GM19023 (cell line): ENCODE data around the gene CPLX1.

ENCODE experiments used
- ATAC-seq: cut with Tn5 transposase; IDR thresholded peaks from one replicate; pipeline ENCODE4 v1.9.1; 2021; ENCODE audit warnings: mild to moderate bottlenecking, moderate library complexity; ENCODE audit not compliant: unreplicated experiment

Gene CPLX1

DNA sequence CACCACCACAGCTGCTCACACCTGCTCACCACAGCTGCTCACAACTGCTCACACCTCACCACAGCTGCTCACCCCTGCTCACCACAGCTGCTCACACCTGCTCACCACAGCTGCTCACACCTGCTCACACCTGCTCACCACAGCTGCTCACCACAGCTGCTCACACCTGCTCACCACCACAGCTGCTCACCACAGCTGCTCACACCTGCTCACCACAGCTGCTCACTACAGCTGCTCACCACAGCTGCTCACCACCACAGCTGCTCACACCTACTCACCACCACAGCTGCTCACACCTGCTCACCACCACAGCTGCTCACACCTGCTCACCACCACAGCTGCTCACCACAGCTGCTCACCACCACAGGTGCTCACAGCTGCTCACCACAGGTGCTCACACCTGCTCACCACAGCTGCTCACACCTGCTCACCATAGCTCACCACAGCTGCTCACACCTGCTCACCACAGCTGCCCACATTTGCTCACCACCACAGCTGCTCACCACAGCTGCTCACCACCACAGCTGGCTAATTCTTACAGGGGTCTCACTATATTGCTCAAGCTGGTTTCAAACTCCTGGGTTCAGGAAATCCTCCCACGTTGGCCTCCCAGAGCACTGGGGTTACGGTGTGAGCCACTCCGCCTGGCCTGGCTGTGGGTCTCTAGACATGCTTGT, 30.4 kb upstream of the CPLX1 start:
- ATAC-seq: no peak

DNA sequence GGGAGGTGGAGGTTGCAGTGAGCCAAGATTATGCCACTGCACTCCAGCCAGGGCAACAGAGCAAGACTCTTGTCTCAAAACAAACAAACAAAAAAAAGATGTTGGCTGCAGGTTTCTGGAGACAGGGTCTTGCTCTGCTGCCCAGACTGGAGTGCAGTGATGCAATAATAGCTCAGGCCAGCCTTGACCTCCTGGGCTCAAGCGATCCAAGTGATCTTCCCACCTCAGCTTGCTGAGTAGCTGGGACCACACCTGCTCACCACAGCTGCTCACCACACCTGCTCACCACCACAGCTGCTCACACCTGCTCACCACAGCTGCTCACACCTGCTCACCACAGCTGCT, 29.9 kb upstream of the CPLX1 start:
- ATAC-seq: no peak

- no peak for ATAC-seq
Observed at GRCh38 chr4:854356-854755, 28.4 kb upstream of the CPLX1 start.

DNA sequence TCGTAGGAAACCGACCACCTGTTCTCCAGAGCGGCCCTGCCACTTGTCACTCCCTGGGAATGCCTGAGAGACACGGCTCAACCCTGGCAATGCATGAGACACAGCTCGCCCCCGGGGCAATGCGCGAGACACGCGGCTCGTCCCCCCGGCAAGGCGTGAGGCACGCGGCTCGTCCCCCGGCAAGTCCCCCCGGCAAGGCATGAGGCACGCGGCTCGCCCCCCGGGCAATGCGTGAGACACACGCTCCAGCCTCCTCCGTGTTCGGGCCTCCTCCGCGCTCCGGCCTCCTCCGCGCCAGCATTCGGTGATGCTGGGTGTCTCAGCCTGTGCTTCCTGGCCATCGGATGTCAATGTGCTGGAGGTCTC, 27.5 kb upstream of the CPLX1 start:
- no peak for ATAC-seq

DNA sequence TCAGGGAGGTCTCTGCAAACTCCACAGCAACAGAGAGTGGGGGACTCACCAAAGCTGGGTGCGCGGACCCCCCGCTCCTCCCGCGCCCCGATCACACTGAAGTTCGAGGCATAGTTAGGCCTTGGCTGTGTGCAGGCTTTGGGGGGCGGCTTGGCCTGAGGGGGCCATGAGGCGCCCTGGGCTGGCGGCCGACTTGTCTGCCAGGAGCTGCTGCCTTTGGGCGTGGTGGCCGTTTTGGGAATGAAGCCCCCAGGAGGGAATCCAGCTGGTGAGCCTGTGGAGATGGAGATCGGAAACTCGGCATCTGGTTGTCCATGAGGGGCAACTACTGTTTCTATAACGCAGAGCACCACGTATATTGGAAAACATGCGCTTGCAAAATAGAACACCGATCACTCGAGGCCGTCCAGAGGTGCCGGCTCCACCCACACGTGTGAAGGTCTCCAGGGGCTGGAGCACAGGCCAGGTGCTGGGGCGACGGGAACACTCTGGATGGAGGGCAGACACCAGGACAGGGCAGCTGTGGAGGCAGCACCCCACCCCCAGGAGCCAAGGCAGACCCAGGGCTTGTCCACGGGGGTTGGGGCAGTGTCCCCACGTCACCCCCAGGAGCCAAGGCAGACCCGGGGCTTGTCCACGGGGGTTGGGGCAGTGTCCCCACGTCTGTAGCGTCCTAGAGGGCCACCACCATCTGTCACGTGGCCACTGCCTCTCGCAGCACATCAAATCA, 25.9 kb upstream of the CPLX1 start:
- no peak for ATAC-seq

DNA sequence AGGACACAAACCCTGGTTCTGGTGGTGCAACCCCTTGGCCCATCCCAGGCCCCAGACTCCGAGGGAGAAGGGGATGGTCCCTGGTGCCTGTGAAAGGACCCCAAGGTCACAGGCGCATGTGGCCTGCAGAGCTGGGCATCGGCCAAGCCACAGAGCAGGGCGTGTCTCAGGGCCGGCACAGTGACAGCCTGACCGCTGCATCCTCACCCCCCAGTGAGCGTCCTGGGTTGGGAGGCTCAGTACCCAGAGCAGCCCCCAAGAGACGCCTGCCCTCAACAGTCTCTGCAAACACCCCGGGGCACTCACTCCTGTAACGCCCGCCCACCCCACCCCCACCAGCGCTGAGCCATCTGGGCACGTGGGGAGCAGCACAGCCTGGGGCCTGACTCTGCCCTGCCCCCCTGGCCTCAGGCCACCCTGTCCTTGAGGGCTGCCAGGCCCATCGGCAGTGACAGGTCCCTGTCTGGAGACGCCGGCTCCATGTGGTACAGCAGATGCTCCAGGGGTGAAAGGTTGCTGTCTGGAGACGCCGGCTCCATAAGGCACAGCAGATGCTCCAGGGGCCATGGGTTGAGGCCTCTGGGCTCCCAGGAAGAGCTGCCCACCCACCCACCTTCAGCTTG, 24.5 kb upstream of the CPLX1 start:
- no peak for ATAC-seq

- ATAC-seq: no peak
Observed at GRCh38 chr4:849478-850175, 23.7 kb upstream of the CPLX1 start.

DNA sequence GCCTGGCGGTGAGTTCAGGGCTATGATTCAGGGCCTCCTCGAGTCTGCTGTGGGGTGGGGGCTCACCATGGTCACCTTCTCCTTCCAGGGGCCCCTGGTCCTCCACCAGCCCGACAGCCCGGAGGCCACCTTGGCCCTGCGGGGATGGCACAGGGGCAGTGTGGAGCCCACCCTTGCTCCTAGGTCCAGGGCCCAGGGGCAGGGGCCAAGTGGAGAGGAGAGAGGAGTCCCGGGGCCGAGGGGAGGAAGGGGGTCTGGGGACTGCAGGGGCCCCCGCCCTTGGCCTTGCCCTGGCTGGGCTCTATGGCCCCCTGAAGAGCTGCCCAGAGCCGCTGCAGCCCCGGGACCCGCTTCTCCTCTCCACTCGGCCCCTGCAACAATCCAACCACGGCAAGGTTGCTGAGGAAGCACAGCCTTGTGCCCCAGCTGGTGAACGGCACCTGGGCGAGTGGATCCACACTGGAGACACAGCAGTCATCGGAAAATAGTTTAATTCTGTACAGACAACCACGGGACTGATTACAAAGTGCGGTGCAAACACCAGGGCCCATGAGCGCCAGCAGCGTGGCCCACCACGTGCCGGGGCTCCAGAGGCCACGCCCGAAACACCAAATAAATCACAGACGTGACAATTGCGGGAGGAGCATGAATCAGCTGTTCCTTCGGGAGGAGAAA, 23.0 kb upstream of the CPLX1 start:
- no peak for ATAC-seq

DNA sequence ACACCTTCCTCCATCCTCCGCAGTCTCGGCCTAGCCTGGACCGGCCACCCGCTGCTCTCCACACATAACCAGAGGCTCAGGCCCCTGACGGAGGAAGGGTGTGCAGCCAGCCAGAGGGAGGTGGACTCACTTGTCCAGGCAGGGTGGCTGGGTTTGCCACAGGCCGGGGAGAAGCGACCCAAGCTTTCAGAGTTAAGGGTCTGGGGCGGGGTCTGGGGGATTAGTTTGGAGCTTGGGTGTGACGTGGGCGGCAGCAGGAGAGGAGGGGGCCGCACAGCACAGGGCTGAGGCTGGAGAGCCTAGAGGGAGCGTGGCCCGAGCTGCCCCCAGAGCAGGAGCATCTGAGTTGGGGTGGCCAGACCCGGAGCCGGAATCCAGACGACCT, 22.4 kb upstream of the CPLX1 start:
- ATAC-seq: no peak

DNA sequence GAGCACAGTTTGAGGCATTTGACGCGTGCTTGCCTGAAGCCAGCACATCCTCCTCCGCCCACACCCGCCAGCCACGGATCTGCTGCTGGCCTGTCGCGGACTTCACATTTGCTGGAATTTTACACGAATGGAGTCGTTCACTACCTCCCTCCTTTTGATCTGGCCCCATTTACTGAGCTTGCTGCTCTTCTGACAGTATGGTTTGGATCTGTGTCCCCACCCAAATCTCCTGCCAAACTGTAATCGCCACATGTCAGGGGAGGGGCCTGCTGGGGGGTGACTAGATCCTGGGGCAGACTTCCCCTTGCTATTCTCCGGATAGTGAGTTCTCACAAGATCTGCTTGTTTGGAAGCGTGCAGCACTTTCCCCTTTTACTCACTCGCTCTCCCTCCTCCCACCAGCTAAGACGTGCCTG, 19.9 kb upstream of the CPLX1 start:
- ATAC-seq: no peak

DNA sequence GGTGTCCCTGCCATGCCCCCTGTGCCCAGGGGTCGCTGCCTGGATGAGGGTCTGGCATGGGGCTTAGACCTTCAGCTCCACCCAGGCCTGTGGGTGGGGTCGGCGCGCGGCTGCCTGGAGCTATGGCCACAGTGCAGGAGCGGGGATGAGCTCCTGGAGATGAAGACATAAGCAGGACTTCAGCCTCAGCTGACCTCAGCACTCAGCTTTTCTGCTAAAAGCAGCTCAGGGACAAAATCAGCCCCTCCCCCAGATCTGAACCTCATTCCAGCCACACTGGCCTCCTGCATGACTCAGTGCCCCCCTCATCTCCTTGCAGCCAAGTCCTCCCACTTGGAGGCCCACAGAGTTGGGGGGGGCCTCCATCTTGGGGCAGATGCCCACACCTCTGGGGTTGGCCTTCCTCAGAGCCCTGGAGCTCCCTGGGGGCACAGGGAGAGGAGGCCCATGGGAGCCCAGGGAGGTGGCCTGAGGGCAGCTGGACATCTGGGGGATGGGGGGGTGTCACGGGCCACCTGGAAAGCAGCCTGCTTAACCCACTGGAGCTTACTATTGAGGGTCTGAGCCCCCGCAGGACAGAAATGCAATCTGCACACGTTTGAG, 19.4 kb upstream of the CPLX1 start:
- ATAC-seq: no peak

DNA sequence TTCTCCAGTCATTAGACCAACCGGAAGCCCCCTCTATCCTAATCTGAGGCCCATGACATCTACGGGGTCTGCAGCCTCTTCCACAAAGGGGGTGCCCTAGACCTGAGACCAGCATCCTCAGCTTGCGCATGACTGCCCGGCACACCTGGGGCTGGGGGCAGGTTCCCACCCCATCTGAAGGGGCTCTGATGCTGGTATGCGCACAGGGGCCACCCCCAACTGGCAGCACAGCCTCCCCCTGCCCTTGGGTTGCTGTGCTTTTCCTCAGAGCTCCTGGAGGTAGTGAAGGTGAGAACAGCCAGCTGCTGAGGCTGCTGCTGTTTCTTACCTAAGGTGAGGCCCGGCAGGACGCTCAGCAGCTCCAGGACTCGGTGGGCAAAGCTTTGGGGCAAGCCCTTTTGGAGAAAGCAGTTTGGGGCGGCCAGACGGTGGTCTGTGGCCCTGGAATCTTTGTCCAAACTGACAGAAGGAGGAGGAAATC, 18.9 kb upstream of the CPLX1 start:
- no peak for ATAC-seq

DNA sequence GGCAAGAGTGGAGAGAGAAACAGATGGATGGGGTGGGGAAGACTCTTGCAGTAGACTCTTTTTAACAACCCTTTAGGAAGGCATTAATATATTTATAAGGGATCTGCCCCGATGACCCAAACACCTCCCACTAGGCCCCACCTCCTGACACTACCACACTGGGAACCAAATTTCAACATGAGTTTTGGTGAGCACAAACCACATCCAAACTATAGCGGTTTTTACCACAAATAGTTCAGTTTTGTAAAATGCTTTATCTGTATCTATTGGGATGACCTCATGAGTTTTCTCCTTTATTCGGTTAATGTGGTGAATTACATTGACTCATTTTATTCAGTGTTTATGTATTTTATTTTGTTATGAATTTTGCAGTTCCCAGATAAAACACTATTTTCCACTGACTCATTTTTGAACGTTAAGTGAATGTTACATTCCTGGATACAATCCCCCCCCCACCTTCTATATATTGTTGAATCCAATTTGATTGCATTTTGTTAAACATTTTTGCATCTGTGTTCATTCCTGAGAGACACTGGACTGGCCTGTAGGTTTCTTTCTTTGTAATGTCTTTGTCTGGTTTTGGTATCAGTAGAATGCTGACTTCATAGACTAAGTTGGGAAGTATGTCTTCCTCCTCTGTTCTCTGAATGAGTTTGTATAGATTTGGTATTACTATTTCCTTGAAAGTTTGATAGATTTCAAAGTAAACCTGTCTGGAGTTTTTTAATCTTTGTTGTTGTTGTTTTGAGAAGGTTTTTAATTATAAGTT, 13.9 kb upstream of the CPLX1 start:
- no peak for ATAC-seq

DNA sequence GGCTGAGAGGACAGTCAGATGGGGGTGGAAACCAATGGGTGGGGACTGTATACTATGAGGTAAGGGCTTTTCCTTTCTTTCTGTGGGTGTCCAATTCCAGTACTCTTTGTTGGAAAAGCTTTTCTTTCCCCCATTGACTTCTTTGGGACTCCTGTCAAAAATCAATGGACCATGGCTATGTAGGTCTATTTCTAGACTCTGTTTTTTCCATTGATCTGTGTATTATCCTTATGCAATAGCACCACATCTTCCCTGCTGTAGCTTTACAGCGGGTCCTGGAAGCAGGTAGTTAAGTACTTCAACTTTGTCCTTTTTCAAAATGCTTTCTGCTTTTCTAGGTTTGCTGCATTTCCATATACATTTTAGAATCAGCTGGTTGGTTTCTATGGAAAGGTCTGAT, 11.8 kb upstream of the CPLX1 start:
- no peak for ATAC-seq

DNA sequence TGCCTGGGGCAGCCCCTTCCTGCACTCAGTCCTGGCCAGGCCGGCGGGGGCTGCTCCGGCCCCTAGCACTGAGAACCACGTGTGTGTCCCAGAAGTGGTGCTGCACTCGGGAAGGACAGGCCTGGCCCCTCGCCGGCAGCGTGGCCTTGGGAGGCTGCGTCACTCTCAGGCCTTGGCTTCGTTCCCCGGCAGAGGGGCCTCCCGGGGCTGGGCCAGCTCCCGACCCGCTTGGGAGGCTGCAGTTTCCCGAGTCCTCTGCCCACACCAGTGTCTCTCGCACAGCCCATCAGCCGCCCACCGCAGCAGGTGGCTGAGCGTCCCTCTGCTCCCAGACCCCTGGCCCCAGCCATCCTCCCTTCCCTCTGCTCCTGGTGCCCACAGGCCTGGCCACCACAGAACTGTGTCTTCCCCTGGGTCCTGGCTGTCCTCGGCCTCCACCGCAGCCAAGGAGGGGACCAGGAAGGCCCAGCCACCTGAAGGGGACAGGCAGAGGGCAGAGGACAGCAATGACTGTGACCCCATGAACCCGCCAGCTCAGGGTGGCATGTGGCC, 10.9 kb upstream of the CPLX1 start:
- no peak for ATAC-seq

- ATAC-seq: no peak
Observed at GRCh38 chr4:836003-836511, 10.1 kb upstream of the CPLX1 start.

DNA sequence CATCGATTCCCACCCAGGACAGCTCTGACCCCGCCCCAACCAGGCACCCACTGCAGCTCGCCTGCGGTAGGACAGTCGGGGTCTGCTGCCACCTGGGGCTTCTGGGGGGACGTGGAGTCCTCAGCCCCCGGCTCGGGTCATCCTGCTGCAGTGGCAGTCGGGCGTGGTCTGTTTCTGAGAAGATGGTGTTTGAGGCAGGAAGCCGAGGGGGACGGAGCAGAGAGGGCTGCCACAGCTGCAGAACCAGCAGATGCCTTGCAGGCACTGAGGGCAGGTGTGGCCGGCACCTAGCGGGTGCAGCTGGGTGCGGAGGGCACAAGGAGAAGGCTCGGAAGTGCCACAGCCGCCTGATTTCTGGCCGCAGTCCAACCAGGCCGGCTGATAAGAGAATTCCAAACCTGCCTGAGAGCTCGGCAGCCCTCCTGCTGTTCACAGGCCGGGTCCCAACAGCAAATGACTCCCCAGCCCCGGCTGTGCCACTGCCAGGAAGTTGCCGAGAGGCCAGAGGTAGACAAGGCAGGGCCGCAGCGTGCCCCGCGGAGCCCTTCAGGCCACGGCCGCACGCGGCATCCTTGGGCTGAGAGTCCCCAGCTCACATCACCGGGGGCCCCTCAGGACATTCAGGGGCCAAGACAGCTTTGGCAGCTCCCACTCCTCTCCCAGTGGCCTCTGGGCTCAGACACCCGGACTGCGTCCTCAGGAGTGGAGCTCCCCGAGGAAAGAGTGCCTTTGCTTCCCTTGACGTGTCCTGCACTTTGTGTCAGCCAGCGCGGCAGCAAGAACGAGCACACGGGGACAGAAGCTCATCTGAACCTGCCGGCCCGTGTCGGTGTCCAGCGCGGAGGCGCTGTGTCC, 9.4 kb upstream of the CPLX1 start:
- ATAC-seq: no peak

DNA sequence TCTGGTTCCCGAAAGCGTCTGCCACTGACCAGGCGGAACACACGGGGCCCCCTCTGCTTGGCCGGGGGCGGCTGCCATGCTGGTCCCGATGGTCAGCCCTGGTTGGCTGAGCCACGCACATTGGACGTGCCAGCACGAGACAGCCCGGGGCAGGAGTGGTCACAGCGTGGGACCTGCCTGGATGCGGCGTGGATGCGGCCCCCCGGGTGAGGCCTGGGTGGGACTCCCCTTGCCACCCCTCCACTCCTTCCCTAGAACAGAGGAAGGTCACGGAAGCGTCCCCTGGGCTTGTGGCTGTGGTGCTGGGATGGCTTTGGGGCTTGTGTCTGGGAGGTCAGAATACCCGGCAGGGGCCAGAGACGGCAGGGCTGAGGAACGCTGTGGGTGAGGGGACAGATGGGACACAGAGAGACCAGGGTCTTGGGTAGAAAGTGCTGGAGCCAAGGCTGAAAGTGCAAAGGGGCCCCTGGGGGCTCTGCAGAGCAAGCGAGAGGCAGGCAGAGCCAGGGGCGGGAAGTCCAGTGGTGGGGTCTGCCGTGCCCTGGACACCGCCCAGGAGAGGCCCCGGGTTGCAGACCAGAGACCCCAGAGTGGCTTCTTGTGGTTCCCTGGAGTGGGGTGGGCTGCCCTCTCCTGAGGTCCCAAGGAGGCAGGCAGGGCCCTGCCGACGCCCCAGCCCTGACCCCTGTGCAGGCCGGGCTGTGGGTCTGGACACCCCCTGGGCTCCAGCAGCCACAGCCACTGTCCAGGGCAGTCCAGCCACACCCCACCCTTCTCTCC, 8.6 kb upstream of the CPLX1 start:
- ATAC-seq: no peak
